DND-41 (cell line): ENCODE data around the gene CHD1L.

Experiments
- CTCF ChIP-seq: IDR thresholded peaks from 2 replicates; pipeline ENCODE4 v1.5.1; 2012; ENCODE audit warnings: borderline replicate concordance, low read length, moderate library complexity, mild to moderate bottlenecking; ENCODE audit not compliant: poor library complexity, severe bottlenecking; ENCODE audit errors: extremely low read depth
- EZH2 ChIP-seq: IDR thresholded peaks from 3 replicates; pipeline ENCODE4 v1.6.1; 2012; ENCODE audit warnings: borderline replicate concordance, low read depth, mild to moderate bottlenecking, moderate library complexity, low read length, inconsistent platforms; ENCODE audit not compliant: severe bottlenecking

DNA sequence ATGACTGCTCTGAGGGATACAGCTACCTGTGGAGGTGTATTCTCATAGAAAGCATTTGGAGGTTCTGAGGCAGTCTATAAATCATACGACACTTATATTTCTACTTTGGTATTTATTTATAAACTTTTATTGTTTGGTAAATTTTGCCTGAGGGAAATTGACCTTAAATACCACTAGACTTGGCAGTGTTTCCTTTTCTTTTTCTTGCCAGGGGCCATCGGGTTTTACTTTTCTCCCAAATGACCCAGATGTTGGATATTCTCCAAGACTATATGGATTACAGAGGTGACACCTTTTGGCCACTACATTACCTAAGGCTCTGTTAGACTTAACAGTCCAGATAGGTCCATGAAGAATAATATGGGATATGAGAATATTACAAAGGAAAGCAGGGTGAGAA, 28.2 kb downstream of the CHD1L start:
- TF ChIP-seq CTCF (no peak), EZH2 (no peak)
